ENCODE measurements around the gene SNAPC4. TPM values are rescaled to one million over a fixed set of nuclear protein-coding genes. Genes with fewer than 3 reads are reported as not detected.

Gene SNAPC4
- total and polyA plus RNA-seq, 11 donors: 3.1 to 7.8 (median 4.3) TPM

- Histone ChIP-seq H3K36me3 (peaks cover 0 to 50% (median 31%) of the 10 kb centered on the region in 9 donors), H3K4me1 (peaks cover 8 to 44% (median 30%) of the 10 kb centered on the region in 12 donors), H3K27ac (peak overlapping the region in 1 of 12 donors; percentile 60), H3K4me3 (peak overlapping the region in 1 of 12 donors; percentile 25), H3K9me3 (no peaks in the 10 kb centered on the region), H3K27me3 (no peaks in the 10 kb centered on the region)
- DNase-seq: no peak
- intact Hi-C loops (cut with DNase I): loop anchor here in 1 of 10 donors (5.0 kb wide), 1 partner anchor 34 kb away; the partner anchor contains the start of gene SNAPC4
- WGBS, 4 donors: 88 to 93% (median 90%) methylated on average over 17 to 25 of the region's 25 CpGs
- ATAC-seq: no peak
- TF ChIP-seq POLR2A (IDR thresholded peaks at IDR 0.05) (no peak), CTCF (IDR thresholded peaks at IDR 0.05) (no peak)
Measured at GRCh38 chr9:136436055-136436634, 36.2 kb upstream of the SNAPC4 start.

GRCh38 chr9:136434580-136435169 is 34.7 kb upstream of the SNAPC4 start:
- no peak for TF ChIP-seq CTCF (IDR thresholded peaks at IDR 0.05)
- Histone ChIP-seq H3K9me3 (no peaks in the 10 kb centered on the region), H3K4me3 (no peak overlapping the region), H3K27ac (no peak overlapping the region), H3K4me1 (peaks cover 5 to 32% (median 22%) of the 10 kb centered on the region in 12 donors), H3K36me3 (peaks cover 0 to 53% (median 31%) of the 10 kb centered on the region in 9 donors), H3K27me3 (no peaks in the 10 kb centered on the region)
- no peak for ATAC-seq
- DNase-seq: no peak
- intact Hi-C loops (cut with DNase I): loop anchor here in 1 of 10 donors (5.0 kb wide), 1 partner anchor 32 kb away; the partner anchor contains the start of gene SNAPC4
- 93 to 98% (median 94%) methylated on average over 5 to 17 of the region's 17 CpGs for WGBS, 4 donors

- Histone ChIP-seq H3K9me3 (no peaks in the 10 kb centered on the region), H3K4me3 (no peak overlapping the region), H3K27ac (no peak overlapping the region), H3K36me3 (peaks cover 0 to 58% (median 36%) of the 10 kb centered on the region in 9 donors), H3K27me3 (no peaks in the 10 kb centered on the region), H3K4me1 (peaks cover 5 to 31% (median 22%) of the 10 kb centered on the region in 12 donors)
- no peak for ATAC-seq
- WGBS, 4 donors: 89 to 92% (median 91%) methylated on average over 28 to 37 of the region's 37 CpGs
- TF ChIP-seq POLR2A (IDR thresholded peaks at IDR 0.05) (no peak), CTCF (IDR thresholded peaks at IDR 0.05) (no peak)
- intact Hi-C loops (cut with DNase I): no loop called here
- DNase-seq: no peak
Measured at GRCh38 chr9:136433849-136434579, 34.0 kb upstream of the SNAPC4 start.

Data from heart left ventricle (tissue), 16 donors.